Measurements from ENCODE around the gene ACIN1.
A peak's percentile ranks its signal among the peaks of the same experiment; 100 is the strongest.

The ACIN1 gene, protein sequence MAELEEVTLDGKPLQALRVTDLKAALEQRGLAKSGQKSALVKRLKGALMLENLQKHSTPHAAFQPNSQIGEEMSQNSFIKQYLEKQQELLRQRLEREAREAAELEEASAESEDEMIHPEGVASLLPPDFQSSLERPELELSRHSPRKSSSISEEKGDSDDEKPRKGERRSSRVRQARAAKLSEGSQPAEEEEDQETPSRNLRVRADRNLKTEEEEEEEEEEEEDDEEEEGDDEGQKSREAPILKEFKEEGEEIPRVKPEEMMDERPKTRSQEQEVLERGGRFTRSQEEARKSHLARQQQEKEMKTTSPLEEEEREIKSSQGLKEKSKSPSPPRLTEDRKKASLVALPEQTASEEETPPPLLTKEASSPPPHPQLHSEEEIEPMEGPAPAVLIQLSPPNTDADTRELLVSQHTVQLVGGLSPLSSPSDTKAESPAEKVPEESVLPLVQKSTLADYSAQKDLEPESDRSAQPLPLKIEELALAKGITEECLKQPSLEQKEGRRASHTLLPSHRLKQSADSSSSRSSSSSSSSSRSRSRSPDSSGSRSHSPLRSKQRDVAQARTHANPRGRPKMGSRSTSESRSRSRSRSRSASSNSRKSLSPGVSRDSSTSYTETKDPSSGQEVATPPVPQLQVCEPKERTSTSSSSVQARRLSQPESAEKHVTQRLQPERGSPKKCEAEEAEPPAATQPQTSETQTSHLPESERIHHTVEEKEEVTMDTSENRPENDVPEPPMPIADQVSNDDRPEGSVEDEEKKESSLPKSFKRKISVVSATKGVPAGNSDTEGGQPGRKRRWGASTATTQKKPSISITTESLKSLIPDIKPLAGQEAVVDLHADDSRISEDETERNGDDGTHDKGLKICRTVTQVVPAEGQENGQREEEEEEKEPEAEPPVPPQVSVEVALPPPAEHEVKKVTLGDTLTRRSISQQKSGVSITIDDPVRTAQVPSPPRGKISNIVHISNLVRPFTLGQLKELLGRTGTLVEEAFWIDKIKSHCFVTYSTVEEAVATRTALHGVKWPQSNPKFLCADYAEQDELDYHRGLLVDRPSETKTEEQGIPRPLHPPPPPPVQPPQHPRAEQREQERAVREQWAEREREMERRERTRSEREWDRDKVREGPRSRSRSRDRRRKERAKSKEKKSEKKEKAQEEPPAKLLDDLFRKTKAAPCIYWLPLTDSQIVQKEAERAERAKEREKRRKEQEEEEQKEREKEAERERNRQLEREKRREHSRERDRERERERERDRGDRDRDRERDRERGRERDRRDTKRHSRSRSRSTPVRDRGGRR
- long read RNA-seq, donor 1, partial matches to known transcripts = 81 of 86 reads
- long read RNA-seq, donor 1, other reads (novel, unspliced or antisense) = 0 of 86 reads
- long read RNA-seq, donor 2, partial matches to known transcripts = 152 of 158 reads
- long read RNA-seq, donor 2, other reads (novel, unspliced or antisense) = 0 of 158 reads
- long read RNA-seq, donor 3, partial matches to known transcripts = 74 of 87 reads
- long read RNA-seq, donor 3, other reads (novel, unspliced or antisense) = 0 of 87 reads
- long read RNA-seq, donor 4, transcript ACIN1-215 (3 exons, 514 nt) = major isoform, 5 of 214 reads
- long read RNA-seq, donor 4, transcript ACIN1-212 (2 exons, 366 nt) = major isoform, 5 of 214 reads
- long read RNA-seq, donor 4, partial matches to known transcripts = 195 of 214 reads
- long read RNA-seq, donor 4, other reads (novel, unspliced or antisense) = 0 of 214 reads
- long read RNA-seq, donor 5, partial matches to known transcripts = 67 of 72 reads
- long read RNA-seq, donor 5, other reads (novel, unspliced or antisense) = 0 of 72 reads
- long read RNA-seq, donor 6, partial matches to known transcripts = 100 of 109 reads
- long read RNA-seq, donor 6, other reads (novel, unspliced or antisense) = 0 of 109 reads
- long read RNA-seq, donor 7 = 0 reads
- long read RNA-seq, donor 8, partial matches to known transcripts = 90 of 156 reads
- long read RNA-seq, donor 8, other reads (novel, unspliced or antisense) = 53 of 156 reads

DNA sequence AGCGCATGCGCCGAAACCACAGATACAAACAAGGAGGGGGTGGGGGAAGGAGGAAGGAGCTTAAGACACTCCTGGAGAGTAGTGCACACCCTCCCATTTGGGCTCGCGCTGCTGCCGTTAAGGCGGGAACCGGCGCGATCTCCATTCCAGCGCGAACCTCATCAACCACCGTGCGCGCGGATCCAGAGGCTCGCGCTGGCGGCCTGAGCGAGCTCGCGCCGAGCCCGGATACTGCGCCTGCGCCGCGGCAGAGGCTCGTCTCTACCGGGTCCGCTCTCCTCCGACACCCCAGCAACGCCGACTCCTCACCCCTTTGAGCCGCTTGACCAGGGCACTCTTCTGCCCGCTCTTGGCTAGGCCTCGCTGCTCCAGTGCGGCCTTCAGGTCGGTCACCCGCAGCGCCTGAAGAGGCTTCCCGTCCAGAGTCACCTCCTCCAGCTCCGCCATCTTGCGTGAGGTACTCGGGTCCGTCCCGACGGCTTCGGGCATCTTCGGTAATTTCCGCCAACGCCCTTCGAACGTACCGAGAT is at the start of gene ACIN1:
Gene ACIN1 (minus strand): TSS at position 471 of the 530 bp plus-strand sequence. CDS start 24 bp downstream, at position 447.
- DNase-seq = peak; percentile 99

DNA sequence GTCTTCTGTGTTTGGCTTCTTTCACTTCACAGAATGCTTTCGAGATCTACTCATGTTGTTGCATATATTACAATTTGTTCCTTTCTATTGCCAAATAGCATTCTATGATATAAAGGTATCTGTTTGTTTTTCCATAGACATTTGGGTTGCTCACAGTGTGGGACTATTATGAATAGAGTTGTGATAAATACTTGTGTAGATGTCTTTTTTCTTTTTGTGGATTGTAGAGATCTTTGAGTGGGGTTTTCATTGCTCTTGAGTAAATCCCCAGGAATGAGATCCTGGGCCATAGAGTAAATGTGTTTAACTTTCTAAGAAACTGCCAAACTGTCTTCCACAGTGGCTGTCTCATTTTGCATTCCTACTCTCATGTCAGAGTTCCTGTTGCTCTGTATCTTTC is 49.0 kb upstream of the ACIN1 start:
- no peak for DNase-seq

DNA sequence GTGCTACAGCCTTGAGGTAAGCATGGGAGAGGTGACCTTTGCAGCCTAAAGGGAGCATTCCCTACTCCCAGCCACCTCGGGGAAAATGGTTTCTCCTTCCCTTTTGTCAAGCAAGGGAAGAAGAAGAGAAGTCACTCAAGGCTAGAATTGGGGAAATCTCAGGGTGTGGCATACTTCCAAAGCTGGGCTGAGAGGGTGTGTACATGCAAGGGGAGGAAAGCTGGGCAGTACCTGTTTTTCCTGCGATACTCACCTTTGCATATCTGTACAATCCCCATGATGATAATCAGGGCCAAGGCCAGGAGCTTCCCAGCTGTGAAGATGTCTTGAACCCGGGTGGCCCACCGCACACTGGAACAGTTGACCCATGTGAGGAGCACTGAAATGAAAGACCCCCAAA is 47.9 kb upstream of the ACIN1 start:
- DNase-seq = no peak

DNA sequence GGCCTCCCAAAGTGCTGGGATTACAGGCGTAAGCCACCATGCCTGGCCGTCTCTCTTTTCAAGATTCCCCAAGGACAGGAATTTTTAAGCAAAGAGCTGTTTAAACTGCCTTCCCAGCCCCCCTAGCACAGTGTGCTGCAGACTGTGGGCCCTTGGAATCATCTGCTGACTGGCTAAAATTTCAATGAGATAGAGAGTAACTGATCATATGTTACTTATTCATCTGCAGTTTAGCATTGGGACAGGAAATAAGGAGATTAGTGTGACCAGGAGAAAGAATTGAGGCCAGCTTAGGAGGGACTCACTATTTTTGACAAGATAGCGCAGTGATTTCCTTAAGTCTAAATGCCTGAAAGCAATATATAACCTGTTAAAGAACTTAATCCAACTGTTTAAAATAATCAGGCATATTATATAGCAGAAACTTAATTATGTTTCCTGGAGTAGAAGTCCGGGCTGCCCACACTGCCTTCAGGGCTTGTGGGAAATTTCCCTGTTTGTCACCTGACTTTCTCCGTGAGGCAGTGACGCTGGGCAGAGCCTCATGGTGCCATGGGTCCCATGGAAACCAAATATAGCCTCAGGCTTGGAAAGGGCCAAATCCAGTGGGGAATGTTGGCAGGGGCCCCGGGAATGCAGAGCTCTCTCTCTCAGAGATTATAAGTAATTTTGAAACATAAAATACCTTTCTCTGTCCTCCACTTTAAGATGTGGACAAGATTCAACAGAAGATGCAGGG is 46.9 kb upstream of the ACIN1 start:
- DNase-seq = no peak

DNA sequence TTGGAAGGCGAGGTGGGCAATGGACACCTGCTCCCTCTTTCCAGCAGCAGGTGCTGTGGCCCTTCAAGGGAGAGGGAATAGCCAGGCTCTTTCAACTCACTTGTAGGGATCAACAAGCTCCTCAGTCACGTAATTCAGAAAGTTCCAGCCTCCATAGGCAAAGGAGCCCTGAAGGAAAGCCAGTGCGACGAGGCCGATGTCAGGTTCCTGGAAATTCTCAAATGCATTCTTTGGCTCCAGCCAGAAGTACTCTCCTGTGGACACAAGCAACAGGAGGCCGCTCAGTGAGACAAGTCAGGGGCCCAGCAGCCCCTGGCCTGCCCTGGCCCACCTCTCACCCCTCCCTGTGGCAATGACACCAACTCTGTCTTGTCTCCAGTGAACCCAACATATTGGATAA is 45.4 kb upstream of the ACIN1 start:
- DNase-seq = no peak

DNA sequence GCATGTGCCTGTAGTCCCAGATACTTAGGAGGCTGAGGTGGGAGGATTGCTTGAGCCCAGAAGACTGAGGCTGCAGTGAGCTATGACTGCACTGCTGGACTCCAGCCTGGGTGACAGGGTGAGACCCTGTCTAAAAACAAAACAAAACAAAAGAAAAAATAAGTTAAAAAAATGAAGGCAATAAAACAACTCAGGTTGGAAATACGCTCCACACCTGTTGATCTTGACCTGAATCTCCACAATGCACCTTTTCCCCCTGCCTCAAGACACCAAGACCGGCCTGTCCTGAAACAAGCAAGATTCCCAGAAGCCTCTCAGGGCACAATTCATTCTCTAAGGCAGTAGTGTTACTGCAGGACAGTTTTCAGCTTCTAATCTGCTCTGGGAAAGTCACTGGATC is 44.9 kb upstream of the ACIN1 start:
- DNase-seq = no peak

DNA sequence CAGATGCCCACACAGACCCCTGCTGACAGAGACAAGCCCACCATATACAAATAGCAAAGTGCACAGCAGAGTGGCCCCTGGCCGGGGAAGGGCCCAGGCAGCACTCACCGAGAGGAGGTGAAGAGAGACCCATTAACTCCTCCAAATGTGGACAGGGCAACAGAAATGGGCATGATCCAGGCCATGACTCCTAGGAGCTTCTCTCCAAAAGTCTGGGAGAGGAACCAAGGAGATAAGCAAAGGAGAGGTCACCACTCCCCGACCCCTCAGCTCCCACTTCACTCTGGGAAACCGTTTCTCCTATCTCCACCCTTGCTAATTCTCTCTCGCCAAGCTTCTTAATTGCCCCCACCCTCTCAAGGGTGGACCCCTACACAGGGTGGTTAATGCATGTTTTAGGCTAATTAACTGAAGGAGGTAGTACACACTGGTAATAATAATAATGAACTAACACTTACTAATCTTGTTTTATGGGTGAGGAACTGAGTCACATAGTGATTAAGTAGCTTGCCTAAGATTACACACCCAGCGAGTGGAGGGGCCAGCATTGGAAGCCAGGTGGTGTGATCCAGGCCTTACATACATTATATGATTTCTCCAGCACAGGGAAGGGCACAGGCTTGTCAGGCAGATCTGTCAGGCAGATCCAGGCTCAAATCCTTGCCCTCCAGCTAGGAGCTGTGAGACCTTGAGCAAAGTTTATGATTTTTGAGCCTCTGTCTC is 43.0 kb upstream of the ACIN1 start:
- no peak for DNase-seq

DNA sequence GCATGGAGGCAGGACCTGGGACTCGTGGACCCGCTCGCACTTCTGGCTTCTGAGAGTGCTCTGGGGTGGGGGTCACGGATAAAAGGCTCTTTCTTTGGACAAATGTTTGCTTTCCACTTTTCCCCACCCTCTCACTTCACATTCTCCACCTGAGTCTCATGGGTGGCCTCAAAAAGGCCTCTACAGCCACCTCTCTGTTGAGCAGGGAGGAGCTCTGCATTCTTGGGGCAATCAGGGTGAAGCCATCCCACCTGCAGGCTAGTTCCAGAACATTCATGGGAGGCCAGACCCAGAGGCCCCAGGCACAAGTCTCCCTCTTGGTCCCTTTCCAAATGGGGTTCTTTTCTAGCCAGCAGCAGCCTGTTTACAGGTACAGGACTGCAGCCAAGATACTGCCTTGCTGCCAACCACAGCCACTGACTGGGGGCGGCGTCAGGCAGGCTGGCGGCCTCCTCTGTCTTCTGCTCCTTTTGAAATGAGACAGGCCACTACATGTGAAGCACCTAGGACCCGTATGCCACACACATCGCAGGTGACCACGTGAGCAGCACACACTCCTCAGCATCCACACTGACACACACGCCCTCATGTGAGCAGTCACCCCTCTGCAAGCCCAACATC is 42.4 kb upstream of the ACIN1 start:
- no peak for DNase-seq

DNA sequence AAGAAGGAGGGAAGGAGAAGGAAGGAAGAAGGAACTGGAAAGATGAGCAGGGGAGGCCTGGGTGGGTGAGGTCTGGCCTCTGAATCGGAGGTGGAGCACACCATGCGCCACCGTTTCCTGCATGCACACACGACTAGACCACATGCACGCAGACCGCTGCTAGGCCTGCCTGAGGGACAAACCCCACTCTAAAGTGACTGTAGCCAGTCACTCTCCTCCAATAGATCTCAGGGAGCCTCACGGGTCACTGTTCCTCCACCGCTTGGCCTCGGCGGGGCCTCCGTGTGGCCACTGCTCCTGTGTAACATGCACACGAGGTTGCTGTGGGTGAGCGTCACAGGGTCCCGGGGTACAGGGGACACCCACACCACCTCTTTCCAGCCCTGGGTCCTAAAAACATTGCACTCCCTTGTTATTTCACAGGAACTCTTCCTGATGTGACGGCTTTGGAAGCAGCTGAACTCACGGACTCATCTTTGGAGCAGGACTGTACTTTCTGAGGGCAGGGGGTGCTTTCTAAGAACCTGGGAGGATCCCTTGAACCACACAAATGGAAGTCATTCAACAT is 41.7 kb upstream of the ACIN1 start:
- DNase-seq = no peak

DNA sequence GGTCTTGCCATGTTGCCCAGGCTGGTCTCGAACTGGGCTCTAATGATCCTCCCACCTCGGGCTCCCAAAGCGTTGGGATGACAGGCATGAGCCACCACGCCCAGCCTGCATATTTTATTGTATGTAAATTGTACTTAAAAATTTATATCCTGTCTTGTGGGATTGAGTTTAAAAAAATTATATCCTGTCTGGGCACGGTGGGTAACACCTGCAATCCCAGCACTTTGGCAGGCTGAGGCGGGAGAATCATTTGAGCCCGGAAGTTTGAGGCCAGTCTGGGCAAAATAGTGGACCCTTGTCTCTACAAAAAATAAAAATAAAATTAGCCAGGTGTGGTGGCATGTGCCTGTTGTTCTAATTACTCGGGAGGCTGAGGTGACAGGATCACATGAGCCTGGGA is 38.0 kb upstream of the ACIN1 start:
- DNase-seq = no peak

DNA sequence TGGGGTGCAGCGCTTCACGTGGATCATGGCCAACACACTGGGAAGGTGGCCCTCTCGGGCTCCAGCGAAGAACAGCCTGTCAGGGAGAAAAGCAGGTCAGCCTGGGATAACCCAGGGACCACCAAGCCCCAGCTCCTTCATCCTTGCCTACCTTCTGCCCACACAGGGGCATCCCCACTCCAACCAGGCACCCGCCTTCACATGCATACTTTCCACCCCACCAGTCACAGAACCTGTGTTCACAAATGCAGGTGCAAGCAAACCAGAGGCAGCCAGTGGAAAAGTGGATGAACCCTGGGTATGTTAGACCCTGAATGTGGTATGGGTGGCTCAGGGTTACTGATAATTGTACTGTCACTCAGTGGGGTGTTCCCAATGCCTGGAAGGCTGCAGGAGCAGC is 36.5 kb upstream of the ACIN1 start:
- DNase-seq = no peak

DNA sequence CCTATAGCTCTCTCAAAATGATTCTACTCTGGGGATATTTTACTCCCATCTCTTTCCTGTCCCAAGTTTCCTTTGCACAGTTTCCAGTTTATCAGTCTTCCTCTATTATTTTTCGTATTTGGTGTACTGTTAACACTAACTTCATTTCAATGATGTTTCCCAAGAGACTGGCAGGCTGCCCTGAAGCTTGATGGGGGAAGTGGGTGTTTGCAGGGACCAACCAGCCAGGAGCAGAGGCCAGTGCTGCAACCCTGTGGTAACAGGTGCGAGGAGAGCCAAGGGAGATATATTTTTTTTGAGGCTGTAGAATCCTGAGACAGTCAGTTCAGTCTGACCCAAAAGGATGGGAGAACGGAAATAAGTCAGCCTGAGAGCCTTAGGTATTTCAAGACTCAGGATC is 35.9 kb upstream of the ACIN1 start:
- DNase-seq = no peak

DNA sequence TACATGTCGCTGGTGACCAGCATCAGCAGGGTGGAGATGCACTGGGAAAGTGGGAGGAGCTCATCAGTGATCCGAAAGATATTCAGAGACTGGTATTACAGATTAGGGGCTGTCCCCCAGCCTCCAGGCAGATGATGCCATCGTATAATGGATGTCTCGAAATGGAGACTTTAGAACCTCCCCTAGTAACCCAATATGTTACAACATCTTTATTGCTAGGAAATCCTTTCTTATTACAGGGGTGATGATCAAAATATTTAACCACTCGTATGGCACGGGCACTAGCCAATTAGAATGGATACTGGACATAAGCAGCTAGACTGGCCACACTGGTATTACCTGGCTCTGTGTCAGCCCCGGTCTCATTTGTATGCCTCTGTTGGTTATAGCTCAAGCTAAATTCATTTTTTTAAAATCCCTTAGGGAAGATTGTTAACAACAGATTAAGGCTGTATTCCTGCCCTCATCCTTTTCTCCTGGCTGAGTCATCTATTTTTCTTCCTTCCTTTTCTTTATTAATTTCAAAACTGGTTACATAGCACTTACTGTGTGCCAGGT is 34.9 kb upstream of the ACIN1 start:
- DNase-seq = no peak

DNA sequence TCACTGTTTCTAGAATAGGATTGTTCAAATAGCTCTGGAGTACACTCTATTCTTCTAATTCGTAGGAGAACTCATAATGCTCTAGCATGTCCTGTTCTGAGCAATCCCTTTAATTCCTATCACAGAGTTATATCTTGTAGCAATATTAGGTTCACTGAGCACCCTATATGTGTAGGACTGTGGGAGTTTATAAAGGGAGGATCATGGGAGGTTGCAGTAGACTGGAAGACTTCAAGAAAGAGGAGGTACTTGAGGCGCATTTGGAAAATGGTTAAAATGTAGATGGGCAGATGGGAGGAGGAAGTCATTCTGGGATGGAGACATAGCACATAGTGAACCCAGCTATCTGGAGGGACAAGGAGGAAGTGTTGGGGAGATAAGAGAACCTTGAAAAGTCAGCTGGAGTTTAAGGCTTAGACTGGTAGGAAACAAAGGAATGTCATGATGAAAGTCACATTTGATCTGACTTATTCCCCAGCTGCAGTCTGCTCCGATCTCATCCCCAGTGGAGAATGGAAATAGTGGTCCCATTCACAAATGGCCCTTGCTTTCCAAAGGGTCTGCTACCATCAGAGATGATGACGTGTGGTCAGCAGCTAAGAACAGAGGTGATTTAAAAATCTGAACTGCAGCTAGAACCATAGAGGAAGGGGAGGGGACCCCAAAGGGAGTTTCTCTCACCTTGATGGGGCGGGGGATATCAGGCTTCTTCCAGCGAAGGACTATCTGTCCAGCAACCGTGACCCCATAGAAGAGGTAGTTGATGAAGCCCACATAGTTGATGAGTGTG is 34.2 kb upstream of the ACIN1 start:
- no peak for DNase-seq

DNA sequence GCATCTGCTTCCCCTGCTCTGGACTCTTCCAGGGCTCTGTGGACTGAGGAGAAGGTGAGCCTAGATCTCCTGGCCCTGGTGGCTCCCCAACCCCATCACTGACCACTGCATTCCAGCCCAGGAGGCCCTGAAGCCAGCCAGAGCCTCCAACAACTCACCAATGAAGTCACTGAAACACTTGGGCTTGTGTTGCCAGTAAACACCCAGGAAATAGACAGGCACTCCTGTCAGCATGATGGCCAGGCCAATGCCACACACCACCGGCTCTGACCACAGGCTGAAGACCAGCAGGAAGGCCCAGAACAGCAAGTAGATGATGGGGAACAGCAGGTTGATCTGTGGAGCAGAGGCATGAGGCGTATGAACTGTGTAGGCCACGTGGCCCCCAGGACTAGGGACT is 32.9 kb upstream of the ACIN1 start:
- no peak for DNase-seq

DNA sequence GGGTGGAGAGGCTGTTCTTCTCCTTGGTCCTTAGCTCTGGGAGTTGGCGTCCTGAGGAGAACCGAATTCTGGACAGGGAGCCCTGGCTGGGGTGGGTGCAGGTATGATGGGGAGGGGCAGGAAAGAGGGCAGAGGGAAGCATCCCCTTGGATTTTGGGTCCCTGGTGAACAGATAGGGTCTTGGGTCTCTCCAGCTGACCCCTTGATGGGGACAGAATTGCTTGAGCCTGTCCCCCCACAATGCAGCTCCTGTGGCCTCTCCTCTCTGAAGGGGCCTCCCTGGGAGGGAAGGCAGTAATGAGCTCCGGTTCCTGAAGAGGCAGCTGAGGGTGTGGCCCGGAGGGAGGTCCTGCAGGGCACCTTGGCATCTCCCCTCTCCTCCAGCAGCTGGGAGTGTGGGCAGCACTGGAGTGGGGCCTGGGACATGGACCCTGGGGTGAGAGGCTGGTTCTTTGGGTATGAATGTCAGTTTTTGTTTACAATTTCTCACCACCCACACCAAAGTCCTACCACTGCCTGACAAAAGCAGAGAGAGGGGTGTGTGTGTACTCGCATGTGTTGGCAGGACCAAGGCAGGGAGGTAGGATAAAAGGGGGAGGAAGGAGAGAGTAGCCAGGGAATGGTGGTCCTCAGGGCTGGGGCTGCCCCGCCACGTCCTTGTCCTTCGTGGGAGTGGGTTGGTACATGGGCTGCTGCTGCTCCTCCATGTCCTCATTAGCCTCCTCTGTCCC is 31.8 kb upstream of the ACIN1 start:
- no peak for DNase-seq

All from right kidney (tissue), 9 donors.